RPMI8226 (cell line): ENCODE measurements around the gene BROX.

ENCODE experiments used
- DNase-seq: peaks from one replicate; pipeline ENCODE4 v3.0.0-alpha.2; 2015

BROX gene

GRCh38 chr1:222781251-222781650 lies 68.9 kb downstream of the BROX start:
- no peak for DNase-seq

- no peak for DNase-seq
Measured at GRCh38 chr1:222783051-222783450, 70.7 kb downstream of the BROX start.

GRCh38 chr1:222784371-222784770 lies 72.0 kb downstream of the BROX start:
- no peak for DNase-seq
